Cardiac muscle cell (in vitro differentiated cells and primary cell): ENCODE data around the gene TCF4. TPM values are rescaled to one million over a fixed set of nuclear protein-coding genes. Genes with fewer than 3 reads are reported as not detected.

Source experiments
- DNase-seq, 2 donors: peaks; one replicate each; pipeline versions ENCODE4 v3.0.0 to v3.0.0-alpha.2; 2010 to 2017; ENCODE audit warnings: low read depth in 1 of 2, low spot score in 1 of 2
- H3K27ac ChIP-seq: fragments of 200-600 bp; sonication (generic); 2 replicates; pipeline ENCODE4 v1.5.1; 2016
- H3K27me3 ChIP-seq: fragments of 200-600 bp; sonication (generic); 2 replicates; pipeline ENCODE4 v1.6.0; 2016; ENCODE audit warnings: control low read depth
- H3K36me3 ChIP-seq: fragments of 200-600 bp; sonication (generic); 2 replicates; pipeline ENCODE4 v1.5.1; 2016; ENCODE audit warnings: control low read depth
- H3K4me1 ChIP-seq: fragments of 200-600 bp; sonication (generic); 2 replicates; pipeline ENCODE4 v1.8.1; 2017; ENCODE audit warnings: low read depth, mild to moderate bottlenecking, mixed run types
- H3K4me3 ChIP-seq: fragments of 200-600 bp; sonication (generic); 2 replicates; pipeline ENCODE4 v1.5.1; 2016; ENCODE audit warnings: mild to moderate bottlenecking
- H3K9me3 ChIP-seq: fragments of 200-600 bp; sonication (generic); 2 replicates; pipeline ENCODE4 v1.5.1; 2017; ENCODE audit warnings: low read depth, mild to moderate bottlenecking, control low read depth
- polyA plus RNA-seq: library from polyadenylated mRNA; unstranded; fragments of >200 nt; fragmentation: Nextera tagmentation; extraction: Ambion mirVana; gene quantifications from 2 replicates; pipeline ENCODE4 v1.2.1, GENCODE V29; 2016
- total RNA-seq: library from RNA; depleted of rRNA; stranded (reverse); fragments of >200 nt; gene quantifications from 2 replicates; pipeline ENCODE4 v1.2.3, GENCODE V29; 2016
- TF ChIP-seq, protein P1 (sequence below): IDR thresholded peaks from 2 replicates; pipeline ENCODE4 v1.5.1; 2012; ENCODE audit warnings: low read depth, mild to moderate bottlenecking, low read length

TCF4 gene
- total and polyA plus RNA-seq, 2 experiments from 2014 or later = 38.3 to 59.2 TPM

DNA sequence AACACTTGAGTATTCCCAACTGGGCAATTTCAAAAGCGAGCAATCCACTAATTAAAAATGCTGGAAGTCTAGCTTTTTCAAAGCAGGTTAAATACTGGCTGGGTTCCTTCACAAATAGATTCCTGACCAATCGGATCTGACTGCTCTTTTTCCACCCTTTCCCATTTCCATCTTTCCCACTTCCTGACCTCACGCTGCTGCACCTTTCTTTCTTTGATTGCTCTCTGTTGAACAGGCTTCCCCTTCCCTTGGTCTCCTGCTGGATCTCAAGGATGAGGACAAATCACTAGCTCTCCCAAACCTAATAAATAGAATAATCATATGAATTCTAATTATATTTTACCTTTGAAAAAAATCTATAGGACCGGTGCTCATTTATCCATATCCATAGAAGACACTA lies 121.2 kb downstream of the TCF4 start:
- Histone ChIP-seq H3K27me3 (no peaks in the 10 kb centered on the region), H3K4me3 (no peak overlapping the region), H3K4me1 (peaks cover 10% of the 10 kb centered on the region), H3K9me3 (no peaks in the 10 kb centered on the region), H3K36me3 (no peaks in the 10 kb centered on the region), H3K27ac (no peak overlapping the region)
- no peak for DNase-seq
- TF ChIP-seq, protein P1, sequence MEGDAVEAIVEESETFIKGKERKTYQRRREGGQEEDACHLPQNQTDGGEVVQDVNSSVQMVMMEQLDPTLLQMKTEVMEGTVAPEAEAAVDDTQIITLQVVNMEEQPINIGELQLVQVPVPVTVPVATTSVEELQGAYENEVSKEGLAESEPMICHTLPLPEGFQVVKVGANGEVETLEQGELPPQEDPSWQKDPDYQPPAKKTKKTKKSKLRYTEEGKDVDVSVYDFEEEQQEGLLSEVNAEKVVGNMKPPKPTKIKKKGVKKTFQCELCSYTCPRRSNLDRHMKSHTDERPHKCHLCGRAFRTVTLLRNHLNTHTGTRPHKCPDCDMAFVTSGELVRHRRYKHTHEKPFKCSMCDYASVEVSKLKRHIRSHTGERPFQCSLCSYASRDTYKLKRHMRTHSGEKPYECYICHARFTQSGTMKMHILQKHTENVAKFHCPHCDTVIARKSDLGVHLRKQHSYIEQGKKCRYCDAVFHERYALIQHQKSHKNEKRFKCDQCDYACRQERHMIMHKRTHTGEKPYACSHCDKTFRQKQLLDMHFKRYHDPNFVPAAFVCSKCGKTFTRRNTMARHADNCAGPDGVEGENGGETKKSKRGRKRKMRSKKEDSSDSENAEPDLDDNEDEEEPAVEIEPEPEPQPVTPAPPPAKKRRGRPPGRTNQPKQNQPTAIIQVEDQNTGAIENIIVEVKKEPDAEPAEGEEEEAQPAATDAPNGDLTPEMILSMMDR = no peak

DNA sequence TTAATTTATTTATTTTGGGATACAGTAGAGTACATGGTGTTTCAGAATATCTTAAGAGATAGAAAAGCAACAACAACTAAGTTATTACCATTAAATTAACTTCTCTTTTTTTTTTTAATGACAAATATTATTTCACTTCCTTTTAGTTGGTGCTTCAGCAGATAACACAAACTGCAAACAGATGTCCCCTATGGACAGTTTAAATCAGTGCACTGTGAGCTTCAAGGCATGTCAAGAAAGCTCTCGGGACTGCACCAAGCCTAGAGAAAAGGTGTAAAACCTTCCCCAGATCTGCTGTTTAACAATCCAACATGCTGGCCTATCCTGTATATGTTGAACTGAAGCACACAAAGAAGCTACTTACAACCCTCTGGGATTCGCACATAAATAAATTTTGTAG lies 122.7 kb downstream of the TCF4 start:
- no peaks in the 10 kb centered on the region for H3K27me3 ChIP-seq
- peaks cover 10% of the 10 kb centered on the region for H3K4me1 ChIP-seq
- H3K4me3 ChIP-seq = no peak overlapping the region
- no peak for DNase-seq
- TF ChIP-seq, protein P1 = no peak
- H3K36me3 ChIP-seq = peaks cover 5% of the 10 kb centered on the region
- no peak overlapping the region for H3K27ac ChIP-seq
- H3K9me3 ChIP-seq = no peaks in the 10 kb centered on the region

DNA sequence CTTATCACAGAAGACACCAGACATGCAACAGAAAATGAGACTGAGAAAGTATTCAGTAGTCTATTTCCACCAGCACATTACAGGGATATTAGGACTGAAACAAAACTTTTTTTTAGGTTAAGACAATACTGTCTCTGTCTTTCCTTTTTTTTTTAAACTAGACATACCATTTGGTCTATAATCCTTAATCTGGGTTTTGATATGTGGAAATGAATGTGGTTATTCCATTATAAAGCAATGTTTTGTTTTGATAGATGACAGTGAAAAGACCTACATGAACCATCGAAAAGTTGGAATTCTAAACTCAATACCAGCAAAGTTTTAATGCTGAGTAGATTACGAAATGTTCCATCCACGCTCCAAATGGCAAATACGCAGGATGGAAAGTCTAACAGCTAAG lies 123.4 kb downstream of the TCF4 start:
- Histone ChIP-seq H3K4me1 (peaks cover 10% of the 10 kb centered on the region), H3K9me3 (no peaks in the 10 kb centered on the region), H3K36me3 (peaks cover 5% of the 10 kb centered on the region), H3K27me3 (no peaks in the 10 kb centered on the region), H3K27ac (no peak overlapping the region), H3K4me3 (no peak overlapping the region)
- peak in 1 of 2 donors; percentile 30 for DNase-seq
- TF ChIP-seq, protein P1 = no peak

DNA sequence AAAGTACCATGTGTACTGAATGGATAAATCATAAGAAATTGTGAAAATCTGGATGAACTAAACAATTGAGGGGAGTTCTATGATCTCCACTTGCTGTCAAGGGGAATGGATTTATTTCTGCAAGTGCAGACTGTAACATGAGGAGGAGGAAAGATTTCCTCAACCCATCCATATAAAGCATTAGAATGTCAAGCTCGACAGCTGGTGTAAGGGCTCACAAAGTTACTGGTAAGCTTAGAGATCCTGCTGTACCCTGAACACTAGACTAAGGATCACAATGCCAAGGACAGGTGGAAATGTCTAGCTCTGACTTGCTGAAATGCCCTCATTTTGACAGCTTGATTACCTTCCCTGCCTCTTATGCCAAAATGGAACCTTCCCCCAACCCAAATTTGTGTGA lies 125.3 kb downstream of the TCF4 start:
- peak in 1 of 2 donors; percentile 15 for DNase-seq
- TF ChIP-seq, protein P1 = no peak
- peak overlapping the region; percentile 50 for H3K27ac ChIP-seq
- no peak overlapping the region for H3K4me3 ChIP-seq
- peaks cover 10% of the 10 kb centered on the region for H3K4me1 ChIP-seq
- no peaks in the 10 kb centered on the region for H3K9me3 ChIP-seq
- H3K36me3 ChIP-seq = peaks cover 5% of the 10 kb centered on the region
- H3K27me3 ChIP-seq = no peaks in the 10 kb centered on the region

DNA sequence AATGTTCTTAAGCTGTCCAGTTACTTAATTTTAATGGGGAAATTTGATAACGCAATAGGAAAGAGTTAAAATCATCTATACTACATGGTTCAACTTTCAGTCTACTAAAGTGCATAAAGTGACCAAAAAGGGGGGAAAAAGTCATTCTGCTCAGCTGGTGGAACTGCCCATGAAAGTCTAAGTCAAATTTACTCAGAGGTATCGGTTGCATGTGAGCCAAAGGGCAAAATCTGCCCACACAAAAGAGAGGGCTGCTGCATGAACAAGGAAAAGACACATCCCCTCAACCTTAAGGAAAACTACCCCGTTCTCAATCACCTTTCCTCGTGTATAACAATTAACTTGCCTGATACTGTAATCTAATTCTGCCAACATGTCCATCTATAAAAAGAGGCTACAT lies 126.1 kb downstream of the TCF4 start:
- Histone ChIP-seq H3K27me3 (no peaks in the 10 kb centered on the region), H3K4me3 (no peak overlapping the region), H3K9me3 (no peaks in the 10 kb centered on the region), H3K27ac (no peak overlapping the region), H3K4me1 (peaks cover 10% of the 10 kb centered on the region), H3K36me3 (peaks cover 5% of the 10 kb centered on the region)
- DNase-seq = no peak
- TF ChIP-seq, protein P1 = no peak
